ENCODE data around the gene KANK2. TPM values are rescaled to one million over a fixed set of nuclear protein-coding genes. Genes with fewer than 3 reads are reported as not detected.

The KANK2 gene
- total RNA-seq, 1 donor from 2014 or later: 84.7 TPM

DNA sequence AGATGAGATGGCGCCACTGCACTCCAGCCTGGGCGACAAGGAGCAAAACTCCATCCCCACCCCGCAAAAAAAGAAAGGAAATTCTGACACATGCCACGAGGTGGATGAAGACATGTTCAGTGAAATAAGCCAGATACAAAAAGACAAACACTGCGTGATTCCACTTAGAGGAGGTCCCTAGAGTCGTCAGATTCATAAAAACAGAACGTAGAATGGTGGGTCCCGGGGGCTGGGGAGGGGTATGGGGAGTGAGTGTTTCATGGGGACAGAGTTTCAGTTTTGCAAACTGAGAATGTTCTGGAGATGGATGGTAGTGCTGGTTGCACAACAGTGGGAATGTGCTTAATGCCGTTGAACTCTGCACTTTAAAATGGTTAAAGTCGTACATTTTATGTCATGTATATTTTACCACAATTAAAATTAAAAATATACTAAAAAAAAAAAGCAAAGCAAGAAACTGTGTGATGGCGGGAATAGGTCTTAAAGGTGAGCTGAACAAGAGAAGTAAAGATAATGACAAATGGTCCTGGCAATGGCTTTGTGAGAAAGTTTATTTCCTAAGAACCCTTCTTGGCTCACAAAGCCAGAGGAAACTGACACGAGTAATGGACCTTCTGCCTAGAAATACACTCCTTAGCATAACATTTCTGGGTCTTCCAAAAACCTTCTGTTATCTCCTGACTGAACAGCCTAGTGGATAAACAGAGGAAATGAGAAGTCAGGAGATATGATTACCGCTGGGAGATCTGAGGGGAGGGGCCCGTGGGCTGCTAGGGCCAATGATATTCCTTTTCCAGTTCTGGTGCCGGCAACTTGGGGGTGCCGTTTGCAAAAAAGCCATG lies 37.5 kb downstream of the KANK2 start:
- H3K27ac Mint-ChIP-seq: peak overlapping the region; percentile 73
- no peak overlapping the region for H3K4me3 Mint-ChIP-seq
- H3K9me3 Mint-ChIP-seq: no peaks in the 10 kb centered on the region
- no peak for DNase-seq (ENCODE audit: low spot score in 2 of 2, unreplicated experiment in 2 of 2)
- H3K36me3 Mint-ChIP-seq: no peaks in the 10 kb centered on the region
- no peaks in the 10 kb centered on the region for H3K27me3 Mint-ChIP-seq (ENCODE audit: low read depth)
- TF ChIP-seq, protein P1, sequence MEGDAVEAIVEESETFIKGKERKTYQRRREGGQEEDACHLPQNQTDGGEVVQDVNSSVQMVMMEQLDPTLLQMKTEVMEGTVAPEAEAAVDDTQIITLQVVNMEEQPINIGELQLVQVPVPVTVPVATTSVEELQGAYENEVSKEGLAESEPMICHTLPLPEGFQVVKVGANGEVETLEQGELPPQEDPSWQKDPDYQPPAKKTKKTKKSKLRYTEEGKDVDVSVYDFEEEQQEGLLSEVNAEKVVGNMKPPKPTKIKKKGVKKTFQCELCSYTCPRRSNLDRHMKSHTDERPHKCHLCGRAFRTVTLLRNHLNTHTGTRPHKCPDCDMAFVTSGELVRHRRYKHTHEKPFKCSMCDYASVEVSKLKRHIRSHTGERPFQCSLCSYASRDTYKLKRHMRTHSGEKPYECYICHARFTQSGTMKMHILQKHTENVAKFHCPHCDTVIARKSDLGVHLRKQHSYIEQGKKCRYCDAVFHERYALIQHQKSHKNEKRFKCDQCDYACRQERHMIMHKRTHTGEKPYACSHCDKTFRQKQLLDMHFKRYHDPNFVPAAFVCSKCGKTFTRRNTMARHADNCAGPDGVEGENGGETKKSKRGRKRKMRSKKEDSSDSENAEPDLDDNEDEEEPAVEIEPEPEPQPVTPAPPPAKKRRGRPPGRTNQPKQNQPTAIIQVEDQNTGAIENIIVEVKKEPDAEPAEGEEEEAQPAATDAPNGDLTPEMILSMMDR (IDR thresholded peaks at IDR 0.05; ENCODE audit: unreplicated experiment): no peak
- H3K4me1 Mint-ChIP-seq: peaks cover 14% of the 10 kb centered on the region

DNA sequence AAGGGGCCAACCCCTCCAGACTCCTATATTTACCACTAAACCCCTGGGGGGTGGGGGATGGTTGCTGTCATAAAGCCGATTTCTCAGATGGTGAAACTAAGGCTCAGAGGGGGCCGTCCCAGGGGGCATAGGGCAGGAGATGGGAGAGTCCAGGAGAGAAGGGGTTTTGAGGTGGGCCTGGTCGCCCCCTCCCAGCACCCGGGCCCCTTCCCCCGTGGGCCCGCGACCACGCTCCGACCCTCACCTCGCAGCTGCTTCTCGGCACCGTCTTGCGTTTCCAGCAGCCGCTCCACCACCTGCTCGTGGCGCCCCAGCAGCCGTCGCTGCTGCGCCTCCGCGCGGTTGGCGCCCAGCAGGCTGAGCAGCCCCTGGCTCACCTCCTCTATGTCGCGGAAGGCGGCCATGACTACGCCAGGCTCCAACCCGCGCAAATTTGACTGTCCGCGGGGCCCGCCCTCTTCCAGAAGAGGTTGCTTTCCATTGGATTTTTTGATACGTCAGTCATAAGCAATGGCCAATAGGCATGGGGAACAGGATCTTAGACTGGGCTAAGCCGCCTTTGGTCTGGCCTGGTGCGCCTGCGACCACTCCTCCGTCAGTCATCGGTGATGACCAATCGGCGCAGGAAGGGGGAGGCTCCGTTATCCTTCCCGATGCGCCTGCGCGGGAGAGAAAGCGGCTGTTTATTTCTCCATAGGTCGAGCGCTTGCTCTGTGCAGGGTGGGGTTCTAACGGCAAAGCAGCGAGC lies 41.8 kb downstream of the KANK2 start, which contains the start of gene SPC24:
TSS of gene SPC24 (minus strand) at position 410 of the 748 bp plus-strand sequence. CDS start at position 404, 6 bp downstream.
- no peaks in the 10 kb centered on the region for H3K9me3 Mint-ChIP-seq
- H3K36me3 Mint-ChIP-seq: no peaks in the 10 kb centered on the region
- H3K4me3 Mint-ChIP-seq: peak within 1 kb of the TSS; percentile 86
- peaks cover 26% of the 10 kb centered on the region for H3K4me1 Mint-ChIP-seq
- H3K27me3 Mint-ChIP-seq (ENCODE audit: low read depth): no peaks in the 10 kb centered on the region
- TF ChIP-seq, protein P1 (IDR thresholded peaks at IDR 0.05; ENCODE audit: unreplicated experiment): no peak
- peak; percentile 93 to 94 for DNase-seq (ENCODE audit: low spot score in 2 of 2, unreplicated experiment in 2 of 2)
- H3K27ac Mint-ChIP-seq: peak within 1 kb of the TSS; percentile 75

DNA sequence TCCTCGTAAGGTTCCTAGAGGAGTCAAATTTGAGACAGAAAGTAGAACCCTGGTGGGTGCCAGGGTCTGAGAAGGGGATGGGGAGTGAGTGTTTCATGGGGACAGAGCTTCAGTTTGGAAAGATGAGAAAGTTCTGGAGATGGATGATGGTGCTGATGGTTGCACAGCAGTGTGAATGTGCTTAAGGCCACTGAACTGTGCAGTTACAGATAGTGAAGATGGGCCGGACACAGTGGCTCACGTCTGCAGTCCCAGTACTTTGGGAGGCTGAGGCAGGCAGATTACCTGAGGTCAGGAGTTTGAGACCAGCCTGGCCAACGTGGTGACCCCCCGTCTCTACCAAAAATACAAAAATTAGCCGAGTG lies 42.7 kb downstream of the KANK2 start:
- Mint-ChIP-seq H3K27me3 (ENCODE audit: low read depth) (no peaks in the 10 kb centered on the region), H3K36me3 (no peaks in the 10 kb centered on the region), H3K4me3 (peak overlapping the region; percentile 86), H3K4me1 (peaks cover 26% of the 10 kb centered on the region), H3K9me3 (no peaks in the 10 kb centered on the region), H3K27ac (peak overlapping the region; percentile 20)
- TF ChIP-seq, protein P1 (IDR thresholded peaks at IDR 0.05; ENCODE audit: unreplicated experiment): no peak
- DNase-seq (ENCODE audit: low spot score in 2 of 2, unreplicated experiment in 2 of 2): no peak

DNA sequence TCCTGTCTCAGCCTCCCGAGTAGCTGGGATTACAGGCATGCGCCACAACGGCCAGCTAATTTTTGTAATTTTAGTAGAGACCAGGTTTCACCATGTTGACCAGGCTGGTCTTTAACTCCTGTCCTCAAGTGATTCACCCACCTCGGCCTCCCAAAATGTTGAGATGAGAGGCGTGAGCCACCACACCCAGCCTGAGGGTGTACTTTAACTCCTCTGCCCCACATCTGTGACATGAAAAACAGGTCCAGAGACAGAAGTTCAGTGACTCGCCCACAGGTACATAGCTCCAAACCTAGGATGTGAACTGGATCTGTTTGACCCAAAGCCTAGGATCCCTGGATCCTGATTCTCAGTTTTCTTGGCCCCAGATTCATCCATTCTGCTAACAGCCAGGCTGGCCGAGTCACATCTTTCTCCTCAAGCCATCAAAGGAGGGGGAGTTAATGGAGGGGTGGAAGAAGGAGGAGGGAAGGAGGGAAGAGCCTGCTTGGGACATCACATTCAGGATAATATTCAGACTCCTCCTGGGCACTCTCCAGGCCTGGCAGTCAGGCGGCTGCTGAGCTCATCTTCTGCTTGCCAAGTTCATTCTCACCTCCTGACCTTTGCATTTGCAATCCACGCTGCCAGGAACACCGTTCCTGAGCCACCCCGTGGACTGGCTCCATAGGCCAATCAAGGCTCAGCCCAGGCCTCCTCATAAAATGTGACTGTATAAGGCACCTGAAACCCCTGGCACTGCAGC lies 44.9 kb downstream of the KANK2 start:
- no peaks in the 10 kb centered on the region for H3K27me3 Mint-ChIP-seq (ENCODE audit: low read depth)
- no peak for DNase-seq (ENCODE audit: low spot score in 2 of 2, unreplicated experiment in 2 of 2)
- H3K9me3 Mint-ChIP-seq: no peaks in the 10 kb centered on the region

DNA sequence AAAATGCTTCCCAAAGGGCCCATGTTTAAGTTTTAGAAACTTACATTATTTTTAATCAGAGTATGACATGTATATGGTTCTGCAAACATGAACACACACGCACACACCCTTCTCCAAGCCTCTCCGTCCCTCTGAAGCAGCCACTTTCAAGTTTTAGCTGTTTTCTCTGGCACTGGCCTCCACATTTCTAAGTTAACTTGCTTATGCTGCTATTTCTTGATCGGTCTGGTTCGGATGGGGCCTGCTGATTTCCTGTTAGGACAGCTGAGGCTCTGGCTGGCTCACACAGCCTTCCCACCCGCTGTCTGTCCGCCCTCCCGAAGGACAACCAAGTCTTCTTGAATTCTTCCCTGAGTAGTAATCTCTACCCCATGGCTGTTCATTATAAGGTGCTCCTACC lies 46.2 kb downstream of the KANK2 start:
- TF ChIP-seq, protein P1 (IDR thresholded peaks at IDR 0.05; ENCODE audit: unreplicated experiment): no peak
- H3K27me3 Mint-ChIP-seq (ENCODE audit: low read depth): no peaks in the 10 kb centered on the region
- H3K36me3 Mint-ChIP-seq: peaks cover 3% of the 10 kb centered on the region
- H3K4me3 Mint-ChIP-seq: no peak overlapping the region
- peaks cover 16% of the 10 kb centered on the region for H3K4me1 Mint-ChIP-seq
- H3K27ac Mint-ChIP-seq: peak overlapping the region; percentile 92
- no peak for DNase-seq (ENCODE audit: low spot score in 2 of 2, unreplicated experiment in 2 of 2)
- no peaks in the 10 kb centered on the region for H3K9me3 Mint-ChIP-seq

More for the DNA sequence above, 44.9 kb downstream of the KANK2 start:
- Mint-ChIP-seq H3K4me1 (peaks cover 18% of the 10 kb centered on the region), H3K27ac (peak overlapping the region; percentile 30), H3K36me3 (no peaks in the 10 kb centered on the region), H3K4me3 (no peak overlapping the region)
- TF ChIP-seq, protein P1 (IDR thresholded peaks at IDR 0.05; ENCODE audit: unreplicated experiment): no peak

Data from mesothelial cell of epicardium (in vitro differentiated cells).